Effector memory CD8-positive, alpha-beta T cell (primary cell): ENCODE measurements around the gene MACROD2.

Source experiments
- ATAC-seq: fragments of 150-1000 bp; cut with Tn5 transposase; replicated peaks from 2 replicates; pipeline ENCODE4 v1.10.0; 2021; ENCODE audit warnings: mild to moderate bottlenecking, moderate library complexity
- DNase-seq, 3 experiments: peaks; one replicate each; pipeline ENCODE4 v3.0.0; 2021
- H3K27ac Mint-ChIP-seq, 2 donors: one replicate each; pipeline ENCODE4 v1.8.0; 2022; ENCODE audit warnings: mild to moderate bottlenecking in 2 of 2, mixed read lengths in 2 of 2, moderate library complexity in 2 of 2
- H3K27me3 Mint-ChIP-seq, 2 donors: one replicate each; pipeline ENCODE4 v1.8.0; 2022; ENCODE audit warnings: mixed read lengths in 2 of 2
- H3K36me3 Mint-ChIP-seq: one replicate; pipeline ENCODE4 v1.8.0; 2022; ENCODE audit warnings: mild to moderate bottlenecking, moderate library complexity, mixed read lengths; ENCODE audit not compliant: insufficient read depth
- H3K4me1 Mint-ChIP-seq, 2 donors: one replicate each; pipeline ENCODE4 v1.8.0; 2022; ENCODE audit warnings: low read depth in 2 of 2, mixed read lengths in 2 of 2
- H3K4me3 Mint-ChIP-seq, 2 donors: one replicate each; pipeline ENCODE4 v1.8.0; 2022; ENCODE audit warnings: mild to moderate bottlenecking in 2 of 2, mixed read lengths in 2 of 2, moderate library complexity in 2 of 2
- H3K9me3 Mint-ChIP-seq, 2 donors: one replicate each; pipeline ENCODE4 v1.8.0; 2022; ENCODE audit warnings: mixed read lengths in 2 of 2

Gene MACROD2

DNA sequence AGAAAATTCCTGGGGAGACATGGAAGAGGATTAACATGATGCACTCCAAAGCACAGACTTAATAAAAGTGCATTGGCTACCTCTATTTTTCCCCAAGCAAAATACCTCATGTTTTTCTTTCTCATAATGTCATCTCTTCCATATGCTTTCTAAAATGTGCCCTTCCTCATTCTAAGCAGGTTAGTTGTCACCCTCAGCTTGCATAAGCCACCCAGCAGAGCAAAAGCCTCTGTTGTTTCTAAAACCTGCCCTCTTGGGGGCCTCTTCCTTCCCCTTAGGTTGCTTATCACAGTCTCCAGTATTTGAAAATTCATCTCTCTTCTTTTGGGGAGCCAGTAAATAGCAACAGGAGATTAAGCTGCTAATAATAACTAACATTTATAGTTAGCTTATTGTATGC, 525.7 kb downstream of the MACROD2 start:
- no peaks in the 10 kb centered on the region for H3K36me3 Mint-ChIP-seq
- no peak overlapping the region for H3K4me3 Mint-ChIP-seq
- no peaks in the 10 kb centered on the region for H3K27me3 Mint-ChIP-seq
- H3K4me1 Mint-ChIP-seq = no peaks in the 10 kb centered on the region
- no peak for ATAC-seq
- no peak for DNase-seq
- H3K9me3 Mint-ChIP-seq = peaks cover 9 to 15% of the 10 kb centered on the region in 2 donors
- H3K27ac Mint-ChIP-seq = no peak overlapping the region

DNA sequence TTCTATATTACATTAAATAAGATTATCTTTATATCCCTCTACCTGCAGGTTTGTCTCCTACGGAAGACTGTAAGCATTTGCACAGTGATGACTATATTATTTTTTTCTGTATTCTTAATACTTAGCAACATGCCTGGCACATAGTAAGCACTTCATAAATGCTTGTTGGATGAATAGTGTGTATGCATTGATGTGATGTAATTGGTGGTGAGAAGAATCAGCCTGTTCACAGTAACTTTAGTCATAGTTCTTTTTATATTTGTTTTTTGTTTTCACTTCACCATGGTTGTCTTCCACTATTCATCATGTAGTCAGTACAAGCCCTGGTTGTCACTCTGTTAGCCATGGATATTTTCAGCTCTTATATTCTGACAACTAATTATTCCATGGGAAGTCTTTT, 526.1 kb downstream of the MACROD2 start:
- Mint-ChIP-seq H3K4me3 (no peak overlapping the region), H3K4me1 (no peaks in the 10 kb centered on the region), H3K27ac (no peak overlapping the region), H3K36me3 (no peaks in the 10 kb centered on the region), H3K9me3 (peaks cover 9 to 15% of the 10 kb centered on the region in 2 donors), H3K27me3 (no peaks in the 10 kb centered on the region)
- DNase-seq = no peak
- ATAC-seq = no peak

GRCh38 chr20:14522595-14522994, 527.3 kb downstream of the MACROD2 start:
- Mint-ChIP-seq H3K36me3 (no peaks in the 10 kb centered on the region), H3K4me1 (no peaks in the 10 kb centered on the region), H3K27ac (no peak overlapping the region), H3K4me3 (no peak overlapping the region), H3K27me3 (no peaks in the 10 kb centered on the region), H3K9me3 (peaks cover 9 to 15% of the 10 kb centered on the region in 2 donors)
- no peak for DNase-seq
- ATAC-seq = no peak

DNA sequence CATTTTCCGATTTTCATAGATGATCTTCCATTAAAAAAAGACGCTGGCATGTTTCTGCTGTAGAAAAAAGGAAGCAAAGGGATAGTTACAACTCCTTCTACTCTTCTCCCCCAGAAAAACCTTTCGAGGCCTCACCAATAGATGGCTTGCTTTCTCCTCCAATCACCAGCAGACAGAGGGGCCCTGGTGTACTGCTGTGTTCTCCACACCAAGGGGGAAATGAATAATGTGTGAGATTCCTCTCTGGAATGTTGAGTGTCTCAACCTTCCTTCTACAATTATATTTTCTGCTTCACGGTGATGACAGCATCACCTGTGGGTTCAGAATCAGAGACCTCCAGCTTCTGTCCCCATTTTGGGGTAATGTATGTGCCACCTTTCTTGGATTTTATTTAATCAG, 527.8 kb downstream of the MACROD2 start:
- Mint-ChIP-seq H3K4me1 (no peaks in the 10 kb centered on the region), H3K27me3 (no peaks in the 10 kb centered on the region), H3K27ac (no peak overlapping the region), H3K36me3 (no peaks in the 10 kb centered on the region), H3K4me3 (no peak overlapping the region), H3K9me3 (peaks cover 9 to 15% of the 10 kb centered on the region in 2 donors)
- DNase-seq = no peak
- ATAC-seq = no peak

- DNase-seq = no peak
- no peak for ATAC-seq
- Mint-ChIP-seq H3K27me3 (no peaks in the 10 kb centered on the region), H3K4me3 (no peak overlapping the region), H3K9me3 (peaks cover 10 to 15% of the 10 kb centered on the region in 2 donors), H3K27ac (no peak overlapping the region), H3K36me3 (no peaks in the 10 kb centered on the region), H3K4me1 (no peaks in the 10 kb centered on the region)
Observed at GRCh38 chr20:14525426-14525825, 530.1 kb downstream of the MACROD2 start.

DNA sequence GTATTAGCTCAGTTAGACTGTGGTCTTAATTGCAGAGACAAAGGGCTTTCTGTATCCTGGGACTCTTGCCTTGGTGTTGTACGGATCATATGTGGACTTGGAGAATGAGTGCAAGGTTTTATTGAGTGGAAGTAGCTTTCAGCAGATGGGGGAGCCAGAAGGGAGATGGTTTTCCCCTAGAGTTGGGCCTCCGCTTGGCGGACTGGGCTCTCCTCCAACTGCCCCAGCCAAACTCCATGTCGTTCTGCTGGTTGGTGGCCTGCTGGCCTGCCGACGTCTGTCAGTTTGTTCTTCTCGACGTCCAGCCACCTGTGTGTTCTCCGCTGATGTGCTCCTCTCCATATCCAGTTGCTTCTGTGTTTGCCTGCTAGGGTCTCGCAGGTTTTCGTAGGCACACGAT, 531.6 kb downstream of the MACROD2 start:
- H3K4me1 Mint-ChIP-seq = no peaks in the 10 kb centered on the region
- no peak overlapping the region for H3K4me3 Mint-ChIP-seq
- no peak for DNase-seq
- no peak for ATAC-seq
- no peaks in the 10 kb centered on the region for H3K36me3 Mint-ChIP-seq
- H3K27ac Mint-ChIP-seq = no peak overlapping the region
- peaks cover 10 to 15% of the 10 kb centered on the region in 2 donors for H3K9me3 Mint-ChIP-seq
- H3K27me3 Mint-ChIP-seq = no peaks in the 10 kb centered on the region

- Mint-ChIP-seq H3K36me3 (no peaks in the 10 kb centered on the region), H3K27me3 (no peaks in the 10 kb centered on the region), H3K4me3 (no peak overlapping the region), H3K9me3 (peaks cover 0 to 7% of the 10 kb centered on the region in 2 donors), H3K4me1 (no peaks in the 10 kb centered on the region), H3K27ac (no peak overlapping the region)
- DNase-seq = no peak
- no peak for ATAC-seq
Observed at GRCh38 chr20:14531786-14532185, 536.5 kb downstream of the MACROD2 start.

DNA sequence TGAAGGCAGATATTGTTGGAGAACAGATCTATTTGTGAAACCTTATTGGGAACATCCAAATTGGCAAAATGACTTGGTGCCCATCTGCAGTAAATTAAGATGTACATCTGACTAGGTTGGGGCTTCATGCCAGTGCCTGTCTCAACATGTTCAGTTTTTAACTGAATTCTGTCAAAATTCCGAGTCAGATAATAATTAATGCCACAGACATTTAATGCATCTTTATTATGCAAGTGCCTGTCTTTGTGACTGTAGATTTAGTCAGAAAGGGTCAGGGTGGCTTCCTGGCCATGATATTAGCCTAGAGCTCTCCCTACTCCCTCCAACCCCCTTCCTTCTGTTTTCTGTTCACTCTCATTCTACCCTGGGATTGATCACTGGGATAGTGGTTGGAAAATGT, 541.4 kb downstream of the MACROD2 start:
- ATAC-seq = no peak
- H3K27me3 Mint-ChIP-seq = no peaks in the 10 kb centered on the region
- H3K4me3 Mint-ChIP-seq = no peak overlapping the region
- no peak for DNase-seq
- no peaks in the 10 kb centered on the region for H3K4me1 Mint-ChIP-seq
- no peaks in the 10 kb centered on the region for H3K36me3 Mint-ChIP-seq
- H3K27ac Mint-ChIP-seq = no peak overlapping the region
- peaks cover 9% of the 10 kb centered on the region in 2 donors for H3K9me3 Mint-ChIP-seq

DNA sequence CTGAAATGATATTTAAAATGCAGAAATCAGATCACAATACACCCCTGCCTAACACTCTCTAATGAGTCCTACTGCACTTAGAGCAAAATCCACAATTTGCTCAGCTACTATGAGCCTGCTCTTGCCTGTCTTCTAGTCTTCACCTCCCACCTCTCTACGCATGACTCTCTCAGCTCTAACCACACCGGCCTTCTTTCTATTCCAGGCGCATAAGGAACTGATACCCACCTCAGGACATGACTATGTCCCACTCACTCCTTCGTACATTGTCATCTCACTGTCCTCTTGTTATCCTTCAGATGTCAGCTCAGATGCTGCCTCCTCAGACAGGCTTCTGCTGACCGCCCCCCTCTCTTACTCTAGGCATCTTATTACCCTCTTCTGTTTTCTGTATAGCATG, 543.1 kb downstream of the MACROD2 start:
- H3K4me1 Mint-ChIP-seq = no peaks in the 10 kb centered on the region
- no peaks in the 10 kb centered on the region for H3K36me3 Mint-ChIP-seq
- DNase-seq (no peak), ATAC-seq (no peak)
- H3K4me3 Mint-ChIP-seq = no peak overlapping the region
- H3K27ac Mint-ChIP-seq = no peak overlapping the region
- H3K27me3 Mint-ChIP-seq = no peaks in the 10 kb centered on the region
- H3K9me3 Mint-ChIP-seq = peaks cover 9 to 11% of the 10 kb centered on the region in 2 donors

DNA sequence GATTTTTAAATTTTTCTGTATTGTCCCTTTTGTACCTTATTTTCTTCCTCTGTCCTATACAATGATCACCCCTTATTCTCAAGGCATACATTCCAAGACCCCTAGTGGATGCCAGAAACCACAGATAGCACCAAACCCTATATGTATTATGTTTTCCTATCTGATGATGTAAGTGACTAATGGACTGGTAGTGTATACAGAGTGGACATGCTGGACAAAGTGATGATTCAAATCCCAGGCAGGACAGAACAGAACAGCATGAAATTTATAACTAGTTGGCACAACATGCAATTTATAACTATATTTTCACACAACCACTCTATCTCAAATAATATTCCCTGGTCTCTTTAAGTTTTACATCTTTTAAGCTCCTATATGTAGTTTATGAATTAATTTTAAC, 547.7 kb downstream of the MACROD2 start:
- peaks cover 2% of the 10 kb centered on the region for H3K36me3 Mint-ChIP-seq
- H3K27ac Mint-ChIP-seq = no peak overlapping the region
- no peak overlapping the region for H3K4me3 Mint-ChIP-seq
- ATAC-seq = no peak
- H3K9me3 Mint-ChIP-seq = peaks cover 10 to 15% of the 10 kb centered on the region in 2 donors
- H3K27me3 Mint-ChIP-seq = no peaks in the 10 kb centered on the region
- DNase-seq = no peak
- H3K4me1 Mint-ChIP-seq = no peaks in the 10 kb centered on the region

DNA sequence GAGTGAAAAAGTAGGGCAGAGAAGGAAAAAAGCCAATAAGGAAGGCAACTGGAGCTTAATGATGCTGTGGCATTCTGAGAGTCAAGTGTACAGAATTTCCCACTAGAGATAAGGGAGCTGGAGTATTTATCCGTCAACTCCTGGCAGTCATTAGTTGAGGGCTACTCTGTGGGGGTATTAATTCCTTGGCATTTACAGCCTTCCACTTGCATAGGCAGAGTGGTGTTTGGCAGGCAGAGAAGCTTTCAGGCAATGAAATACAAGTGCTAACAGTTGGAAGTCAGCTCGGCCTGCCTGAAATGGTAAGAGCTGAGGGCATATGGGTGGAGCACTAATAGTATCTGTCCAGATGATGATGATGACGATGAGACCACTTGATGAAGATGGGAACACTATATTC, 549.4 kb downstream of the MACROD2 start:
- peaks cover 3 to 6% of the 10 kb centered on the region in 2 donors for H3K9me3 Mint-ChIP-seq

DNA sequence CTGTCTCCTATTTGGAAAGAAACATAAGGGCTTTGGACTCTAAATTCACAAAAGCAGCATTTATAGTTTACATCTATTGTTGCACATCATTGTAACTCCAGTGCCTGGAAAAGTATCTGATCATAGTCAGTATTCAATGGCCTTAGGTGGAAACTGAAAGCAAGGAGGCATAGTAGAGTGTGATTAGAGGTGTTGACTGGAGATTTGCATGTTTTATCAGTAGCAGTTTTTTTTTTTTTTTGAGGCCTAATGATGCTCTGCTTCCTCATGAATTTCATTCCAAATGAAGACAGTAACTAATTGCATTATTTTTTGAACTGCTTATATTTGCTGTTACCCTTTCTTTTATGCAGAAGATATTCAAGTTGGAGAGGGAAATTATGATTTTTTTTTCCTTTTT, 555.3 kb downstream of the MACROD2 start:
- no peak overlapping the region for H3K4me3 Mint-ChIP-seq
- H3K4me1 Mint-ChIP-seq = no peaks in the 10 kb centered on the region
- H3K9me3 Mint-ChIP-seq = peaks cover under 1 to 7% of the 10 kb centered on the region in 2 donors
- ATAC-seq = no peak
- no peaks in the 10 kb centered on the region for H3K27me3 Mint-ChIP-seq
- no peak overlapping the region for H3K27ac Mint-ChIP-seq
- DNase-seq = no peak
- H3K36me3 Mint-ChIP-seq = peaks cover 4% of the 10 kb centered on the region

More for the DNA sequence above, 549.4 kb downstream of the MACROD2 start:
- Mint-ChIP-seq H3K4me1 (no peaks in the 10 kb centered on the region), H3K4me3 (no peak overlapping the region), H3K36me3 (peaks cover 4% of the 10 kb centered on the region), H3K27ac (no peak overlapping the region), H3K27me3 (no peaks in the 10 kb centered on the region)
- DNase-seq = no peak
- no peak for ATAC-seq

- no peak overlapping the region for H3K4me3 Mint-ChIP-seq
- H3K27ac Mint-ChIP-seq = no peak overlapping the region
- no peaks in the 10 kb centered on the region for H3K36me3 Mint-ChIP-seq
- DNase-seq (no peak), ATAC-seq (no peak)
- no peaks in the 10 kb centered on the region for H3K4me1 Mint-ChIP-seq
- H3K9me3 Mint-ChIP-seq = peaks cover 7 to 12% of the 10 kb centered on the region in 2 donors
- no peaks in the 10 kb centered on the region for H3K27me3 Mint-ChIP-seq
Observed at GRCh38 chr20:14553774-14554534, 558.6 kb downstream of the MACROD2 start.

DNA sequence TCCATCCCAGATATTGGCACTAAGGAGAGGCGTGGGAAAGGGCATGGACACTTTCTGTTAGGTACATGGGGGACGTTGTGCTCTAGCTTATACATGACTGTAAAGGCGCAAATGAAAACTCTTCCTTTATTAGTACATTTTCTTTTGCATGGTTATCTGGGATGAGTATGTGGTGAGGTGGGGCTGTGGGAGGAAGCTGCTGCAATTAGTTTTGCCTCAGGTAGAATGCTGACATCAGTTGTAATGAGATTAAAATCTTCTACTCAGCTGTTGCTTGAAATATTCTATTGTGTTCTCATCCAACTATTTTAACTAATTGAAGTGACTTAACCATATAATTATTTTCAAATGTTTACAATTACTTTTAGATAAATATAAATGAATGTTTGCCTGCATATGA, 560.4 kb downstream of the MACROD2 start:
- DNase-seq (no peak), ATAC-seq (no peak)
- Mint-ChIP-seq H3K27ac (no peak overlapping the region), H3K4me1 (no peaks in the 10 kb centered on the region), H3K4me3 (no peak overlapping the region), H3K27me3 (no peaks in the 10 kb centered on the region), H3K9me3 (peaks cover 6 to 12% of the 10 kb centered on the region in 2 donors), H3K36me3 (no peaks in the 10 kb centered on the region)
